HepG2 (cell line): ENCODE results near the gene DALRD3. TPM values are rescaled to one million over a fixed set of nuclear protein-coding genes. Genes with fewer than 3 reads are reported as not detected.

Source experiments
- ATAC-seq: fragments of 200-7000 bp; cut with Tn5 transposase; 3 replicates; pipeline ENCODE4 v1.9.1; 2020; ENCODE audit warnings: mild to moderate bottlenecking, moderate library complexity
- BruUV-seq: library from RNA; stranded (reverse); fragments of 400-500 nt; replicated peaks from 2 replicates; lab custom pipeline; 2021; lab: Mats Ljungman, UMichigan
- CTCF ChIA-PET: fragments of 300-600 bp; formaldehyde crosslinking; extraction: SDS; loops from one replicate; lab custom pipeline; 2021; ENCODE audit warnings: low total read pairs, inconsistent platforms, low intra/inter-chr PET ratio; lab: Yijun Ruan, JAX
- POLR2A ChIA-PET: fragments of 350-600 bp; sonication (Branson Sonifier 250); formaldehyde crosslinking; loops from one replicate; lab custom pipeline; 2020; ENCODE audit warnings: antibody characterized with exemption, inconsistent platforms; lab: Yijun Ruan, JAX
- DNase-seq: peaks from one replicate; pipeline ENCODE4 v3.0.0-alpha.2; 2015; ENCODE audit warnings: low spot score
- FAIRE-seq: peaks from 3 replicates; lab custom pipeline; 2011; peaks lifted over from hg19 to GRCh38; lab: Jason Lieb, UNC
- H2AFZ ChIP-seq: one replicate; pipeline ENCODE4 v1.6.1; 2011; ENCODE audit warnings: low read length, inconsistent platforms
- H3K27ac ChIP-seq: fragments of 300-600 bp; 3 replicates; pipeline ENCODE4 v1.8.0; 2011; ENCODE audit warnings: mixed run types, mild to moderate bottlenecking, mixed read lengths, low read length, inconsistent platforms; ENCODE audit not compliant: insufficient read depth; ENCODE audit errors: extremely low read length
- H3K27me3 ChIP-seq, 2 experiments: fragments of 200-600 bp in 1 of 2; 2 replicates in 1 of 2; 3 replicates in 1 of 2; pipeline versions ENCODE4 v1.6.0 to v1.8.0; 2011; ENCODE audit warnings: low read length in 2 of 2, mild to moderate bottlenecking in 2 of 2, moderate library complexity in 2 of 2, inconsistent platforms in 1 of 2; ENCODE audit not compliant: insufficient read depth in 2 of 2, control insufficient read depth in 1 of 2
- H3K36me3 ChIP-seq, 2 experiments: fragments of 200-600 bp in 1 of 2; replicated peaks in 1 of 2; 2 replicates in 1 of 2; 3 replicates in 1 of 2; pipeline versions ENCODE4 v1.5.1 to v1.8.0; 2011; ENCODE audit warnings: low read length in 2 of 2, inconsistent platforms in 1 of 2; ENCODE audit not compliant: insufficient read depth in 2 of 2, control insufficient read depth in 1 of 2
- H3K4me1 ChIP-seq: 2 replicates; pipeline ENCODE4 v1.5.1; 2012; ENCODE audit warnings: low read length, inconsistent platforms; ENCODE audit not compliant: insufficient read depth
- H3K4me2 ChIP-seq: 2 replicates; pipeline ENCODE4 v1.6.0; 2011; ENCODE audit warnings: low read depth, low read length, inconsistent platforms
- H3K4me3 ChIP-seq, 3 experiments: fragments of 200-600 bp in 1 of 3; sonication (generic), shearing (Covaris generic) in 1 of 3; replicated peaks in 1 of 3; 2 replicates each; pipeline ENCODE4 v1.5.1; 2011 to 2016; ENCODE audit warnings: low read length in 3 of 3, inconsistent platforms in 2 of 3, low read depth in 2 of 3, mild to moderate bottlenecking in 2 of 3, control low read depth in 1 of 3, mixed read lengths in 1 of 3; ENCODE audit not compliant: insufficient read depth in 1 of 3
- H3K79me2 ChIP-seq: one replicate; pipeline ENCODE4 v1.6.1; 2011; ENCODE audit warnings: low read length, inconsistent platforms; ENCODE audit not compliant: insufficient read depth
- H3K9ac ChIP-seq: 2 replicates; pipeline ENCODE4 v1.6.0; 2011; ENCODE audit warnings: mild to moderate bottlenecking, low read depth, low read length, inconsistent platforms; ENCODE audit not compliant: insufficient read depth
- H3K9me3 ChIP-seq: 2 replicates; pipeline ENCODE4 v1.5.1; 2012; ENCODE audit warnings: mild to moderate bottlenecking, low read length
- H4K20me1 ChIP-seq: 2 replicates; pipeline ENCODE4 v1.6.0; 2011; ENCODE audit warnings: inconsistent platforms, mild to moderate bottlenecking, low read length, moderate library complexity; ENCODE audit not compliant: insufficient read depth
- ATF7 ChIP-seq, 2 experiments: fragments of 450-650 bp in 1 of 2; sonication (generic) in 1 of 2; formaldehyde crosslinking in 1 of 2; IDR thresholded peaks; 2 replicates each; pipeline versions ENCODE4 v1.4.0 to v1.6.1; 2016 to 2020; ENCODE audit warnings: antibody characterized with exemption in 1 of 2, mild to moderate bottlenecking in 1 of 2, missing genetic modification reagents in 1 of 2
- JARID2 ChIP-seq: sonication (generic); formaldehyde crosslinking; IDR thresholded peaks from 2 replicates; pipeline ENCODE4 v1.8.1; 2023; ENCODE audit warnings: missing genetic modification reagents, inconsistent platforms; ENCODE audit not compliant: insufficient replicate concordance
- NR2F6 ChIP-seq, 2 experiments: IDR thresholded peaks; 2 replicates each; pipeline ENCODE4 v1.6.1; 2016; ENCODE audit warnings: antibody characterized with exemption in 1 of 2, mild to moderate bottlenecking in 1 of 2
- RAD51 ChIP-seq: fragments of 450-650 bp; IDR thresholded peaks from 2 replicates; pipeline ENCODE4 v1.6.1; 2016; ENCODE audit warnings: borderline replicate concordance
- RARG ChIP-seq: sonication (generic); formaldehyde crosslinking; IDR thresholded peaks from 2 replicates; pipeline ENCODE4 v1.4.0; 2020; ENCODE audit warnings: low read depth, mild to moderate bottlenecking, missing genetic modification reagents
- SMARCC2 ChIP-seq: fragments of 450-650 bp; IDR thresholded peaks from 2 replicates; pipeline ENCODE4 v1.6.1; 2017; ENCODE audit warnings: antibody characterized with exemption, mild to moderate bottlenecking
- SNAPC5 ChIP-seq: sonication (generic); formaldehyde crosslinking; IDR thresholded peaks from 2 replicates; pipeline ENCODE4 v1.8.1; 2023; ENCODE audit warnings: mild to moderate bottlenecking, missing genetic modification reagents, borderline replicate concordance
- SRY ChIP-seq: sonication (generic); formaldehyde crosslinking; IDR thresholded peaks from 2 replicates; pipeline ENCODE4 v1.8.0; 2022; ENCODE audit warnings: mild to moderate bottlenecking, missing genetic modification reagents
- ZNF256 ChIP-seq: sonication (generic); formaldehyde crosslinking; conservative IDR thresholded peaks from 2 replicates; pipeline ENCODE4 v1.4.0; 2020; ENCODE audit warnings: missing genetic modification reagents
- ZNF7 ChIP-seq: IDR thresholded peaks from 2 replicates; pipeline ENCODE4 v1.6.1; 2016; ENCODE audit warnings: missing biosample characterization, missing genetic modification reagents
- ZNF784 ChIP-seq: sonication (generic); formaldehyde crosslinking; IDR thresholded peaks from 2 replicates; pipeline ENCODE4 v1.5.1; 2020; ENCODE audit warnings: missing genetic modification reagents, mild to moderate bottlenecking, borderline replicate concordance
- ZNF788 ChIP-seq: sonication (generic); formaldehyde crosslinking; IDR thresholded peaks from 2 replicates; pipeline ENCODE4 v1.5.0; 2020; ENCODE audit warnings: mild to moderate bottlenecking, missing genetic modification reagents, borderline replicate concordance
- WGBS: methylation state at CpG from one replicate; pipeline ENCODE4 v1.1.6; 2017; ENCODE audit warnings: low lambda C conversion rate; 5-methylcytosine and 5-hydroxymethylcytosine counted together
- in situ Hi-C: cut with HindIII; loops from 2 replicates; pipeline ENCODE4 v1.10.0; 2017; ENCODE audit warnings: low pct_unique_long_range_greater_than_20kb; ENCODE audit not compliant: extremely low pct_ligation_motif_present
- intact Hi-C: fragments of 100-400 bp; cut with micrococcal nuclease; formaldehyde crosslinking; loops from one replicate; pipeline ENCODE4 v1.10.0; 2022; ENCODE audit not compliant: unreplicated experiment
- polyA plus RNA-seq, 8 experiments: library from polyadenylated mRNA; depleted of rRNA in 3 of 8; stranded (reverse) in 7 of 8; unstranded in 1 of 8; fragments of >200 nt; fragmentation: Illumina TruSeq in 4 of 8; extraction: Trizol in 4 of 8; gene quantifications; 2 replicates each; pipeline versions ENCODE4 v1.2.1 to v1.2.3, GENCODE V29; 2011 to 2016; ENCODE audit warnings: low read depth in 4 of 8, missing spikeins in 1 of 8, mixed read lengths in 1 of 8; ENCODE audit not compliant: insufficient read depth in 1 of 8
- total RNA-seq, 5 experiments: library from RNA; depleted of rRNA; stranded (reverse); fragments of >200 nt; fragmentation: Illumina TruSeq; extraction: Trizol; gene quantifications; 2 replicates each; pipeline ENCODE4 v1.2.3, GENCODE V29; 2016; ENCODE audit warnings: low read depth in 1 of 5
- TF ChIP-seq, protein P1 (sequence below): sonication (generic); formaldehyde crosslinking; IDR thresholded peaks from 2 replicates; pipeline ENCODE4 v1.4.0; 2020; ENCODE audit warnings: missing genetic modification reagents

DALRD3 gene
- total and polyA plus RNA-seq, 2 of the 13 experiments (the other 11 are each of a cell fraction or from before 2014, with no cell fraction given): 19.9 to 36.5 TPM

DNA sequence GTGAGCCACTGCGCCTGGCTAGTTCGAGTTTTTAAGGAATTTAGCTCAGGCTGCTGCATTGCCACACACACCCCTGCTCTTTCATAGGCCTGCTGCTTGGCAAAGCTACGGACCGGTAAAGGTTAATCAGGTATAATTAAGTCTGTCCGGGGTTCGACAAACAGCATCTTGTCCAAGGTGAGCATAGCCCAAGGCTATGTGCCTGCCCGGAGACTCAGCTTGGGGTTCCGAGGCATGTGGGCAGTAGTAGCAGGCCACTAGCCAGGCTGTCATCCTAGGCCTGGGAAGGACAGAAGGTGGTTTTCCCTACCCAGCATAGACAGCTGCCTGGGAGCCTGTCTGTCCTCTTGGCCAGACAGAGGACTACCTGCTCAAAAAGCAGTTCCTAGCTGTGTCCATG, 21.7 kb downstream of the DALRD3 start:
- no peak for FAIRE-seq
- no TSS peak for BruUV-seq

GRCh38 chr3:48993834-48994233, 24.5 kb downstream of the DALRD3 start:
- TF ChIP-seq, protein P1, sequence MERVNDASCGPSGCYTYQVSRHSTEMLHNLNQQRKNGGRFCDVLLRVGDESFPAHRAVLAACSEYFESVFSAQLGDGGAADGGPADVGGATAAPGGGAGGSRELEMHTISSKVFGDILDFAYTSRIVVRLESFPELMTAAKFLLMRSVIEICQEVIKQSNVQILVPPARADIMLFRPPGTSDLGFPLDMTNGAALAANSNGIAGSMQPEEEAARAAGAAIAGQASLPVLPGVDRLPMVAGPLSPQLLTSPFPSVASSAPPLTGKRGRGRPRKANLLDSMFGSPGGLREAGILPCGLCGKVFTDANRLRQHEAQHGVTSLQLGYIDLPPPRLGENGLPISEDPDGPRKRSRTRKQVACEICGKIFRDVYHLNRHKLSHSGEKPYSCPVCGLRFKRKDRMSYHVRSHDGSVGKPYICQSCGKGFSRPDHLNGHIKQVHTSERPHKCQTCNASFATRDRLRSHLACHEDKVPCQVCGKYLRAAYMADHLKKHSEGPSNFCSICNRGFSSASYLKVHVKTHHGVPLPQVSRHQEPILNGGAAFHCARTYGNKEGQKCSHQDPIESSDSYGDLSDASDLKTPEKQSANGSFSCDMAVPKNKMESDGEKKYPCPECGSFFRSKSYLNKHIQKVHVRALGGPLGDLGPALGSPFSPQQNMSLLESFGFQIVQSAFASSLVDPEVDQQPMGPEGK: no peak
- TF ChIP-seq ZNF784 (CRISPR knock-in tag) (no peak), RARG (CRISPR knock-in tag) (no peak), SNAPC5 (CRISPR knock-in tag) (no peak), SMARCC2 (no peak), RAD51 (no peak), SRY (CRISPR knock-in tag) (no peak), ZNF256 (CRISPR knock-in tag) (no peak), NR2F6 (IDR thresholded peaks at IDR 0.05) (no peak), NR2F6 (CRISPR knock-in tag; IDR thresholded peaks at IDR 0.05) (no peak), ZNF7 (no peak)
- TF ChIP-seq, all 625 proteins: peak for 0
- Histone ChIP-seq H3K27ac (no peak overlapping the region), H3K9ac (no peak overlapping the region), H3K36me3 (no peaks in the 10 kb centered on the region), H3K79me2 (no peaks in the 10 kb centered on the region), H3K4me3 (no peak overlapping the region), H3K4me2 (no peak overlapping the region), H3K9me3 (no peaks in the 10 kb centered on the region), H2AFZ (no peak overlapping the region), H3K4me1 (peaks cover 22% of the 10 kb centered on the region), H3K27me3 (no peaks in the 10 kb centered on the region), H4K20me1 (no peaks in the 10 kb centered on the region)
- no peak for DNase-seq
- FAIRE-seq: no peak
- in situ Hi-C loops (no loop called here), intact Hi-C loops (no loop called here)
- no peak for ATAC-seq
- POLR2A ChIA-PET: interaction anchor here (0.9 kb wide), 1 partner anchor 13 kb away, joined by 3 read pairs; the partner anchor contains the start of gene WDR6
- CTCF ChIA-PET: no interaction called here
- no TSS peak for BruUV-seq

More for the DNA sequence above, 21.7 kb downstream of the DALRD3 start:
- DNase-seq: no peak
- Histone ChIP-seq H3K9ac (no peak overlapping the region), H2AFZ (no peak overlapping the region), H3K4me3 (no peak overlapping the region), H3K36me3 (no peaks in the 10 kb centered on the region), H4K20me1 (no peaks in the 10 kb centered on the region), H3K4me1 (peaks cover 47% of the 10 kb centered on the region), H3K9me3 (no peaks in the 10 kb centered on the region)
- 74% methylated on average over 8 of the region's 8 CpGs for WGBS
- CTCF ChIA-PET: interaction anchor here (1.0 kb wide), 1 partner anchor 17 kb away, joined by 3 read pairs; no protein-coding TSS in a partner anchor
- TF ChIP-seq JARID2: no peak
- no peak for TF ChIP-seq ATF7 (IDR thresholded peaks at IDR 0.05)
- TF ChIP-seq ATF7 (CRISPR knock-in tag; IDR thresholded peaks at IDR 0.05): no peak
- no peak for TF ChIP-seq ZNF788 (CRISPR knock-in tag)
- TF ChIP-seq, all 625 proteins: peak for 0
- Histone ChIP-seq H3K27me3 (no peaks in the 10 kb centered on the region), H3K27ac (no peak overlapping the region), H3K4me2 (no peak overlapping the region), H3K79me2 (no peaks in the 10 kb centered on the region)
- no peak for ATAC-seq
- in situ Hi-C loops: no loop called here
- POLR2A ChIA-PET: interaction anchor here (0.9 to 2.9 kb wide), 4 partner anchors 10 to 136 kb away, joined by 3 to 26 read pairs (median 6); partner anchors contain the start of genes IMPDH2, LAMB2, NDUFAF3 and WDR6
- intact Hi-C loops: no loop called here
